CD4-positive, alpha-beta memory T cell (primary cell): Measurements from ENCODE around the gene PITPNM1. TPM values are rescaled to one million over a fixed set of nuclear protein-coding genes. Genes with fewer than 3 reads are reported as not detected.

ENCODE experiments used
- CTCF ChIA-PET: fragments of 350-600 bp; sonication (Branson Sonifier 250); formaldehyde crosslinking; loops from one replicate; lab custom pipeline; 2021; ENCODE audit warnings: inconsistent platforms; ENCODE audit not compliant: partially characterized antibody; lab: Charles Lee
- POLR2A ChIA-PET: fragments of 350-600 bp; sonication (Branson Sonifier 250); formaldehyde crosslinking; loops from one replicate; lab custom pipeline; 2021; ENCODE audit not compliant: partially characterized antibody; lab: Charles Lee
- DNase-seq, 5 donors: peaks; one replicate each; pipeline versions ENCODE4 v3.0.0 to v3.0.0-alpha.2; 2020 to 2022; ENCODE audit warnings: mixed read lengths in 1 of 5
- H3K27ac ChIP-seq: one replicate; pipeline ENCODE4 v1.7.0; 2013; ENCODE audit warnings: low read depth, low read length
- H3K27me3 ChIP-seq: 2 replicates; pipeline ENCODE4 v1.7.0; 2013; ENCODE audit warnings: mild to moderate bottlenecking, low read length, moderate library complexity; ENCODE audit not compliant: insufficient read depth
- H3K36me3 ChIP-seq: 2 replicates; pipeline ENCODE4 v1.7.0; 2013; ENCODE audit warnings: mild to moderate bottlenecking, low read length, moderate library complexity; ENCODE audit not compliant: insufficient read depth
- H3K4me1 ChIP-seq: 2 replicates; pipeline ENCODE4 v1.7.0; 2013; ENCODE audit warnings: mild to moderate bottlenecking, low read length, moderate library complexity; ENCODE audit not compliant: insufficient read depth
- H3K4me3 ChIP-seq, 2 donors: one replicate each; pipeline ENCODE4 v1.7.0; 2013; ENCODE audit warnings: low read length in 2 of 2, mild to moderate bottlenecking in 1 of 2
- H3K9me3 ChIP-seq, 2 donors: one replicate each; pipeline ENCODE4 v1.7.0; 2013; ENCODE audit warnings: low read length in 2 of 2, control low read depth in 1 of 2; ENCODE audit not compliant: control insufficient read depth in 1 of 2
- H3K27ac Mint-ChIP-seq, 7 donors: one replicate each; pipeline ENCODE4 v1.8.0; 2020 to 2021; ENCODE audit warnings: mixed read lengths in 7 of 7, mild to moderate bottlenecking in 6 of 7, inconsistent platforms in 3 of 7, moderate library complexity in 3 of 7
- H3K27me3 Mint-ChIP-seq, 2 donors: one replicate each; pipeline ENCODE4 v1.8.0; 2020 to 2021; ENCODE audit warnings: mixed read lengths in 2 of 2
- H3K36me3 Mint-ChIP-seq, 2 donors: one replicate each; pipeline ENCODE4 v1.8.0; 2020 to 2021; ENCODE audit warnings: mixed read lengths in 2 of 2, inconsistent platforms in 1 of 2, mild to moderate bottlenecking in 1 of 2
- H3K4me1 Mint-ChIP-seq, 4 donors: one replicate each; pipeline ENCODE4 v1.8.0; 2020 to 2021; ENCODE audit warnings: mixed read lengths in 4 of 4, mild to moderate bottlenecking in 1 of 4
- H3K4me3 Mint-ChIP-seq, 8 donors: one replicate each; pipeline ENCODE4 v1.8.0; 2020 to 2021; ENCODE audit warnings: mixed read lengths in 8 of 8, mild to moderate bottlenecking in 7 of 8, moderate library complexity in 6 of 8, inconsistent platforms in 3 of 8
- H3K9me3 Mint-ChIP-seq, 8 donors: one replicate each; pipeline ENCODE4 v1.8.0; 2020 to 2021; ENCODE audit warnings: mixed read lengths in 8 of 8, mild to moderate bottlenecking in 5 of 8, inconsistent platforms in 3 of 8, moderate library complexity in 1 of 8
- intact Hi-C: fragments of 100-400 bp; cut with micrococcal nuclease; formaldehyde crosslinking; loops from one replicate; pipeline ENCODE4 v1.15.1; 2023
- polyA plus RNA-seq, 2 donors: library from polyadenylated mRNA; unstranded; fragments of 300-500 nt; fragmentation: Illumina TruSeq; gene quantifications; one replicate each; pipeline ENCODE4 v1.2.3, GENCODE V29; 2021
- total RNA-seq, 2 experiments: library from RNA; stranded (reverse); gene quantifications; one replicate each; pipeline ENCODE4 v1.2.3, GENCODE V29; 2021

The PITPNM1 gene
- total and polyA plus RNA-seq, 4 experiments from 2014 or later = 15.0 to 143 (median 90.1) TPM

DNA sequence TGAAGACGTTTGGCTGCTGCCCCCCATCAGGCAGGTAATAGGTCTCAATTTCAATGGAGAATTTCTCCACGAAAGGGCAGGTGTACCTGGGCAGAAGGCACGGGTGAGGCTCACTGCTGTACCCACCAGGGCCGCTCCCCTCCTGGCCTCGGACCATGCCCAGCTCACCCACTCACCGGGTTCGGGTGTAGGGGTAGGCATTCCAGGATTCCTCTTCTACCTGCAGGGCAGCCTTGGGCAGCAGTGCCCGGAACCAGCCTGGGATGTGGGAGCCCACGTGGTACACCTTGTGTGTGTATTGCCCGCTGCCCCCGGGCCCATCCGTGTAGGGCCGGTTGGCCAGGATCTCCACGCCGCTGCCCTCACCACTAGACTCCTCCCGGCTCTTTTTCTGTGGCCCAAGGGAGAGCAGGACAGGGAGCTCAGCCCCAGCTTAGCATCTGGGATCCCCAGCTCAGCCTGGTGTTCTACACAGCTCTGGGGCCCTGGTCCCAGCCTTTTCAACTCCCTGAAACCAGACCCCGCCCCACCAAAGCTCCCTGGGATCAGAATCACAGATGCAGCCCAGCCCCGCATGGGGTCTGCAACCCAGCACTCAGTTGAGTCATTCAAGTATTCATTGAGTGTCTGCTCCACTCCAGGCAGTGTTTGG, 2.7 kb downstream of the PITPNM1 start:
- POLR2A ChIA-PET = interaction anchor here (0.9 to 8.7 kb wide), 7 partner anchors 10 to 111 kb away, joined by 3 to 124 read pairs (median 7); partner anchors contain the start of genes AIP, PPP1CA, PTPRCAP and RAD9A
- Mint-ChIP-seq H3K27ac (peak overlapping the region in 5 of 7 donors; percentile 29 to 93 (median 68)), H3K4me3 (peak overlapping the region in 7 of 8 donors; percentile 65 to 86 (median 79)), H3K36me3 (peaks cover 12 to 48% of the 10 kb centered on the region in 2 donors), H3K27me3 (no peaks in the 10 kb centered on the region), H3K4me1 (peaks cover 26 to 51% (median 37%) of the 10 kb centered on the region in 4 donors), H3K9me3 (peaks cover 0 to 2% (median 0%) of the 10 kb centered on the region in 8 donors)
- Histone ChIP-seq H3K4me3 (no peak overlapping the region), H3K4me1 (peaks cover 49% of the 10 kb centered on the region), H3K36me3 (peaks cover 37% of the 10 kb centered on the region), H3K27me3 (no peaks in the 10 kb centered on the region), H3K27ac (no peak overlapping the region), H3K9me3 (no peaks in the 10 kb centered on the region)
- CTCF ChIA-PET = no interaction called here
- intact Hi-C loops = no loop called here
- no peak for DNase-seq

DNA sequence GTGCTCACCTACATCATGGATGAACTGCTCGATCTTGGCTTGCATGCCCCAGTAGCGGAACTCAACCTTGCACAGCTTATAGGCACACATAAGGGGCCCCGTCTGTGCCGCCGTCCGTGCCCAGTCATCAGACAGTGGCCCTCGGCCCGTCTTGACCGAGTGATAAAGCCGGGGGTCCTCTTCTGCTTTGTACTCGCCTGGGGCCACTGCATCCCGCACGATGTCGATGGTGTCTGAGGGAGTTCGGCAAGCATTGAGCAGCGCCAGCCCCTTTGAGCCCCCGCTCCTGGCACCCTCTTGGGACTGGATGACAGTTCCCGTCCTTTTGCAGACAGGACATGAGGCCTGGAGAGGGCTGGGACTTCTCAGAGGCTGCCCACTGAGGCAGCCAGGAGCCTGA, 3.3 kb downstream of the PITPNM1 start:
- no peak for DNase-seq
- ChIA-PET POLR2A (interaction anchor here (0.9 to 8.7 kb wide), 5 partner anchors 9 to 99 kb away, joined by 3 to 124 read pairs (median 40); partner anchors contain the start of genes AIP, PPP1CA and TBC1D10C), CTCF (no interaction called here)
- Histone ChIP-seq H3K4me3 (no peak overlapping the region), H3K27ac (peak overlapping the region; percentile 17), H3K4me1 (peaks cover 43% of the 10 kb centered on the region), H3K27me3 (no peaks in the 10 kb centered on the region), H3K9me3 (no peaks in the 10 kb centered on the region), H3K36me3 (peaks cover 34% of the 10 kb centered on the region)
- Mint-ChIP-seq H3K9me3 (peaks cover 0 to 2% (median 0%) of the 10 kb centered on the region in 8 donors), H3K27me3 (no peaks in the 10 kb centered on the region), H3K4me1 (peaks cover 21 to 45% (median 31%) of the 10 kb centered on the region in 4 donors), H3K4me3 (peak overlapping the region in 1 of 8 donors; percentile 15), H3K27ac (peak overlapping the region in 1 of 7 donors; percentile 64), H3K36me3 (peaks cover 12 to 50% of the 10 kb centered on the region in 2 donors)
- intact Hi-C loops = no loop called here

DNA sequence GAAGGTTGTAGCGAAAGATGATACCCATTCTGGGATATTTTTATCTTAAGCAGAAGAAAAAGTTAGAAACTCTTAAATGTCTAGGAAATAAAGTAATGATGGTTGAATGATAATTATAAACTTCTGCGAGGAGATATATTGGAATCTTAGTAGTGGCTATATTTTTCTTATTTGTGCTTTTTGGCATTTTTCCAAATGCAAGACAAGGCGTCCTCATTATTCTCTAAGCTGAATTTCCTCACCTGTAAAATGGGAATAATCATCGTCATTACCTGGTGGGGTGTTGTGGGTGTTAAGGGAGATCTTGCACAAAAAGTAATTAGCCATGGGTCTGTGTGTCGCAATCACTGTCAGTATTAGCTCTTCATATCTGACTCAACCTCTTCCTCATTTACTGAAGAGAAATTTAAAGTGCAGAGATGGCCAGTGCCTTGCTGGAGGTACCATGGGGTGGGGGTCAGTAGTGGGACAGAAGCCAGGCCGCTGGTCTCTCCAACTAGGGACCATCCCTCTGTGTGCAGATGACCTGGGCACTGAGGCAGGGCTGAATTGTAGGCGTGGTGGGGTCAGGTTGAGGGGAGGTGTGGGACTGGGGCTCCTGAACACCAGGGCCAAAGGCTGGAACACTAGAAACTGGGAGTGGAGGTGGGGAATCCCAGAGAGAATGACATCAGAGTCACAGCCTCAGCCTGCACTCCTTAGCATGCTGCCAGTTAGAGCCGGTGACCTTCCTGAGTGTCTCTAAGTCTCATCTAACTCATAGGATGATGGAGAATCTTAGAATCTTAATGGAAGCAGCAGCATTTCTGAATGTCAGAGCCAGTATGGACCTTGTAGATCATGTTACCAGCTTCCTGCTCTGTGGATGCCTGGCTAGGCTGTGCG, 4.1 kb downstream of the PITPNM1 start:
- Histone ChIP-seq H3K36me3 (peaks cover 31% of the 10 kb centered on the region), H3K9me3 (no peaks in the 10 kb centered on the region), H3K27me3 (no peaks in the 10 kb centered on the region), H3K4me3 (no peak overlapping the region), H3K4me1 (peaks cover 36% of the 10 kb centered on the region), H3K27ac (peak overlapping the region; percentile 17)
- ChIA-PET CTCF (no interaction called here), POLR2A (interaction anchor here (0.6 to 8.7 kb wide), 8 partner anchors 9 to 158 kb away, joined by 3 to 124 read pairs (median 5); partner anchors contain the start of genes AIP, PPP1CA and TBC1D10C)
- peaks cover 12 to 48% of the 10 kb centered on the region in 2 donors for H3K36me3 Mint-ChIP-seq
- H3K4me3 Mint-ChIP-seq = peak overlapping the region in 2 of 8 donors; percentile 30 to 64
- peaks cover 0 to 2% (median 0%) of the 10 kb centered on the region in 8 donors for H3K9me3 Mint-ChIP-seq
- DNase-seq = no peak
- intact Hi-C loops = no loop called here
- peak overlapping the region in 6 of 7 donors; percentile 26 to 87 (median 66) for H3K27ac Mint-ChIP-seq
- H3K4me1 Mint-ChIP-seq = peaks cover 16 to 37% (median 25%) of the 10 kb centered on the region in 4 donors
- no peaks in the 10 kb centered on the region for H3K27me3 Mint-ChIP-seq

DNA sequence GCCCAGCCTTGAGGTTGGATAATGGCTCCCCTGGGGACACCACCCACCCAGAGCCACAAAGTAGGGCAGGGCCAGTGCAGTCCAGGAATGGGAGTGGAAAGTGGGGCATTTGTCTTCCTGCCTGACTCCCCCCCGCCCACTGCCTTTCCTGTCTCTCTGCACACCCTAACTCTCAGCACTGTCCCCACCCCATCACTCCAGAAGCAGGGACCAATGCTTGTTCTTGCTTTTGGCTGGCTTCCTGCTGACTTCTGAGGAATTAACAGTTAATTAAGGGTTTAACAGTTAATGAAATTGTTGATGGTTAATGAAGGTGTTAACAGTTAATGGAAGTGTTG, 4.7 kb downstream of the PITPNM1 start:
- peak overlapping the region in 5 of 7 donors; percentile 26 to 87 (median 68) for H3K27ac Mint-ChIP-seq
- peaks cover 12 to 47% of the 10 kb centered on the region in 2 donors for H3K36me3 Mint-ChIP-seq
- H3K9me3 Mint-ChIP-seq = peaks cover 0 to 1% (median 0%) of the 10 kb centered on the region in 8 donors
- no peaks in the 10 kb centered on the region for H3K27me3 Mint-ChIP-seq
- H3K4me3 Mint-ChIP-seq = no peak overlapping the region
- no peaks in the 10 kb centered on the region for H3K9me3 ChIP-seq
- H3K4me3 ChIP-seq = no peak overlapping the region
- ChIA-PET POLR2A (interaction anchor here (0.6 to 8.7 kb wide), 7 partner anchors 8 to 158 kb away, joined by 3 to 124 read pairs (median 6); partner anchors contain the start of genes AIP, PPP1CA and TBC1D10C), CTCF (interaction anchor here (1.3 kb wide), 1 partner anchor 154 kb away, joined by 3 read pairs; no protein-coding TSS in a partner anchor)
- intact Hi-C loops = no loop called here
- no peak overlapping the region for H3K27ac ChIP-seq
- peaks cover 29% of the 10 kb centered on the region for H3K4me1 ChIP-seq
- H3K27me3 ChIP-seq = no peaks in the 10 kb centered on the region
- peaks cover 14 to 31% (median 21%) of the 10 kb centered on the region in 4 donors for H3K4me1 Mint-ChIP-seq
- DNase-seq = no peak
- peaks cover 35% of the 10 kb centered on the region for H3K36me3 ChIP-seq

DNA sequence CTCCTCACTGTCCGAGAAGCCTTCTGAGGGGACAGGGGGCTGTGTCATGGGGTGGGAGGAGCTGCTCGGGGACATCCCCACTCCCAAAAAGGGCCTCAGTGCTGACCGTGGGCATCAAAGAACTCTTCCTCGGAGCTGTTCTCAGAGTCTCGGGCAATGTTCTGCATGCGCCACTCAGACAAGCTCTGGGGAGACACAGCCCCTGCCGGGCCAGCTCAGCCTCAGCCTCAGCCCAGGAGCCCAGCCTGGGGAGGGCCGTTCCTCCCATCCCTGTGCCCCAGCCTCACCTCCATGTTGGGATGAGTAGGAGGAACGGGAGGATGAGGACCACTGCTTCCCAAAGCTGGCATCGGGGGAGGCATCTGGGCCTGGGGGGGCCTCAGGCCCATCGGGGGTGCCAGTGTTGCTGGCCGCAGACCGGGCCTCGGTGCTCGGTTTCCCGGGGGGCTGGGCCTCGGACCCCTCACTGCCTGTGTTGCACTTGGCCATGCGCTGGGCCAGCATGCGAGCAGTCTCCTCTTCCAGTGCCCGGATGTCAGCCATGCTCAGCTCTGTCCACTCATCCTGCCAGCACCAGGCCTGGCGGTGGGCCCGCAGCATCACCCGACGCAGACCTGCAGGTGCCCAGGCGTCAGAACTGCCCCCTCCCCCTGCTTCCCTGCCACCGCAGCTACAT, 5.2 kb downstream of the PITPNM1 start:
- H3K36me3 Mint-ChIP-seq = peaks cover 12 to 46% of the 10 kb centered on the region in 2 donors
- intact Hi-C loops = no loop called here
- POLR2A ChIA-PET = interaction anchor here (1.5 to 8.7 kb wide), 5 partner anchors 8 to 97 kb away, joined by 3 to 124 read pairs (median 7); partner anchors contain the start of genes AIP, PPP1CA and TBC1D10C

DNA sequence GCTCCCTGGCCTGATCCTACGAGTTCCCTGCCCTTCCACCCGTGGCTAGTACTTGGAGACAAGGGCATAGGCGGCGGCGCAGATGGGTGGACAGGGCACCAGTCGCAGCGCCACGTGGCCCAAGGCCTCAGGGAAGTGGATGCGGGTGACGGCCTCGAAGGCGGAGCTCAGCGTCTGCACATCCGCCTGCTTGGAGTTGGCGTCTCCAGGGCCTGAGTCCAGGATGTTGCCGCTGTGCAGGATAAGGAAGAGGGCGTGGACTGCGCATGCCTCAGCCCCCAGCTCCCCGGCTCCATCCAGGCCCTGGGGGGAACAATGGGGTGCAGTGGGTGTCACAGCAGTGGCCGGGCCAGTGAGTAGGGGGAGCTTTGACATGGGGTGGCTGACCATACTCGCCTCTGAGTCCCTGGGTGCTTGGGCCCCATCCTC, 6.6 kb downstream of the PITPNM1 start:
- ChIA-PET POLR2A (interaction anchor here (8.7 kb wide), 1 partner anchor 13 kb away, joined by 124 read pairs; the partner anchor contains the start of gene AIP), CTCF (no interaction called here)
- no peak overlapping the region for H3K4me3 Mint-ChIP-seq
- H3K36me3 Mint-ChIP-seq = peaks cover 12 to 47% of the 10 kb centered on the region in 2 donors
- Histone ChIP-seq H3K4me3 (no peak overlapping the region), H3K27me3 (no peaks in the 10 kb centered on the region), H3K27ac (no peak overlapping the region), H3K36me3 (peaks cover 35% of the 10 kb centered on the region), H3K9me3 (no peaks in the 10 kb centered on the region), H3K4me1 (peaks cover 22% of the 10 kb centered on the region)
- H3K4me1 Mint-ChIP-seq = peaks cover 13 to 23% (median 18%) of the 10 kb centered on the region in 4 donors
- H3K9me3 Mint-ChIP-seq = no peaks in the 10 kb centered on the region
- DNase-seq = no peak
- intact Hi-C loops = no loop called here
- no peaks in the 10 kb centered on the region for H3K27me3 Mint-ChIP-seq
- H3K27ac Mint-ChIP-seq = peak overlapping the region in 1 of 7 donors; percentile 38

More for the DNA sequence above, 5.2 kb downstream of the PITPNM1 start:
- Histone ChIP-seq H3K4me3 (no peak overlapping the region), H3K27me3 (no peaks in the 10 kb centered on the region), H3K27ac (no peak overlapping the region), H3K4me1 (peaks cover 27% of the 10 kb centered on the region), H3K9me3 (no peaks in the 10 kb centered on the region), H3K36me3 (peaks cover 35% of the 10 kb centered on the region)
- Mint-ChIP-seq H3K4me3 (no peak overlapping the region), H3K27ac (peak overlapping the region in 3 of 7 donors; percentile 25 to 74 (median 55)), H3K4me1 (peaks cover 14 to 29% (median 20%) of the 10 kb centered on the region in 4 donors), H3K9me3 (no peaks in the 10 kb centered on the region), H3K27me3 (no peaks in the 10 kb centered on the region)
- CTCF ChIA-PET = interaction anchor here (1.3 kb wide), 1 partner anchor 153 kb away, joined by 3 read pairs; no protein-coding TSS in a partner anchor
- no peak for DNase-seq
